GM21576 (cell line): ENCODE data around the gene TRABD2B.

ENCODE experiments used
- ATAC-seq: cut with Tn5 transposase; IDR thresholded peaks from one replicate; pipeline ENCODE4 v1.9.1; 2021; ENCODE audit warnings: mild to moderate bottlenecking, moderate library complexity; ENCODE audit not compliant: unreplicated experiment

Gene TRABD2B

DNA sequence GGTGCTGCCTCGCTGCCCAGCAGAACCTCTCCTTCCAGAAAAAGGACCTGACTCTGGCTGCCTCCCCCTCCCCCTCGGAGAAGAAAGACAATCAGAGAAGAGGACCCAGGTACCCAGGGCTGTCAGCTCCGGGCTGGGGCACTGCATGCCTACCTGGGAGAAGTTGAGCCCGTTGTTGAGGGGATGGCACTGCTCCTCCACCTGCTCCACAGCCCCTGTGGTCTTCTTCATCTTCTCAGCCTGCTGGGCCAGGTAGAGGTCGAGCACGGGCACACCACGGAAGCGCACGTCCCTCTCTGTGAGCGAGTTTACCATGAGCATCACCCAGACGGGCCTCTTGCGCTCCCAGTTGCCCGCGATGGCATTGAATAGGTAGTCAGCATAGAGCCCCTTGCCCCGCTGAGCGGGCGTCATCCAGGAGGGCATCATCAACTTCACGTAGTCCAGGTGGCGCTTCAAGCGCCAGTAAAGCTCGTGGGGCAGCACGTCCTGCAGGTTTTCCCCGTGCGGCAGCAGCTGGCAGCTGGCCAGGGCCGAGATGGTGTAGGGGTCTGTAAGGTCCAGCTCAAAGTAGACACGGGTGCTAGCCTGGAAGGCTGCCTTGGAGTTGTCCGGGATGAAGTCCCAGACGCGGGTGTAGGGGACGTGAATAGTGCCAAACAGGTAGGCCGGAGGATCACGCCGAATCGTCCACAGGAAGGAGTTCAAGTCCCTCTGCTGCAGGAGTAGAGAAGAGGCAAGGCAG is 3.1 kb downstream of the TRABD2B start:
- ATAC-seq: no peak

DNA sequence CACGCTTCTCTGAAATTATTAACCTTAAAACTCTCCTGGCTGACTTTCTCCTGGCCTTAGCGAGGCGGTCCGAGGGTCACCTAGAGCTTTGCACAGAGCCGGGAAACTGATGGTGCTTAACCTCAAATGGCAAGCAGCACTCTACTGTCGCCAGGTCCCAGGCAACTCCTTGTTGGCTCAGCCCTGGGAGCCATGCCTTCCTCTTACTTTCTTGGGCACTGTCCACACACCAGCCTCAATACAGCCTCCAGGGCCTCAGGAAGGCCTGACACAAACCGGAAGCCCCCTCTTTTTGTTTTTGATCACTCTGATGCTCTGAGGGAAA is 3.8 kb downstream of the TRABD2B start:
- ATAC-seq: no peak

DNA sequence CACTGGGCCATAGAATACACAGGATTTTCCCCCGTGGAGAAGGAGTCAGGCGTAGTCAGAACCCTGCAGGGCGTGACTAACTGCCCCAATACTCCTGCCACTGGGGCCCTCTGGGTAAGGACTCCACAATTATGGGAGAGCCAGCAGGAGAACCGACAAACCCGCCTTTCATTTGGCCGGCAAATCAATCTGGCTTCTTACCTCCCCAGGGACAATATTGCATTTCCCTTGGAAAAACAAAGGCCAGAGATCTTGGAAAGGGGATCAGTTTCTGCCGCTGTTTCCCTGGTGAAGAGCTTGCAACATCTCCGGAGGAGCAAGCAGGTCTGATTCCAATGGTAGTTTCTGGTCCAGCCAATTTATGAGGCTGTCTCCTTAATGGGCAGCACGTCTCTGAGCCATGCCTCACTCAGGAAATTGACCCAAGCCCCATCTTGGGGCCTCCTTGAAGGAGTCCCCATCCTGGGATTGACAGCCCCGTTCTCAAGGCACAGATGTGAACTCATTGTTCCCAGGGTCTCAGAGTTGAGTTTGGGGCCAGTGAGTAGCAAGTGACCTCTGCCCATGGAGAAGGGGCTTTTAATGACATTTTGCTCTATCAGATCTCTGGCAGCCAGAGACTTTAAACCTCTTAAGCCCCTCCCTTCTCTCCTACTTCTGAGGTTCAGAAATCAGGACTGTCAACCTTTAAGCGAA is 4.3 kb downstream of the TRABD2B start:
- ATAC-seq: no peak

DNA sequence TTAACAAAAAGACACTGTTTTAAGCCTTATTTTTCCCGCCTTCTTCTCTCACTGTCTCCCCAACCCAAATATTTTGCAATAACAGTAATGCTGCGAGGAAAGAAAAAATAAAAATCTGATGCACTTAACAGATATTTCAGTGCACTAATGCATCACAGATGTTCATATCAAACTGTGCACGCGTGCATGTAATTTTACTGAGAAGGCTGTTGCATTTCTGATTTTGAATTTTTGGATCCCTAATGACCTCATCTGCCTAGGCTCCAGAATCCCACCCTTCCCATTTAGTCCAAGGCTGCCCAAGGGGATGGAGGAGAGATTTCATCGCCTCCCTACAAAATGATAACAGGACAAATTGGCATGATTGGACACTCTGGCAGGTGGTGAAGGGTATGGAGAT is 5.5 kb downstream of the TRABD2B start:
- no peak for ATAC-seq

DNA sequence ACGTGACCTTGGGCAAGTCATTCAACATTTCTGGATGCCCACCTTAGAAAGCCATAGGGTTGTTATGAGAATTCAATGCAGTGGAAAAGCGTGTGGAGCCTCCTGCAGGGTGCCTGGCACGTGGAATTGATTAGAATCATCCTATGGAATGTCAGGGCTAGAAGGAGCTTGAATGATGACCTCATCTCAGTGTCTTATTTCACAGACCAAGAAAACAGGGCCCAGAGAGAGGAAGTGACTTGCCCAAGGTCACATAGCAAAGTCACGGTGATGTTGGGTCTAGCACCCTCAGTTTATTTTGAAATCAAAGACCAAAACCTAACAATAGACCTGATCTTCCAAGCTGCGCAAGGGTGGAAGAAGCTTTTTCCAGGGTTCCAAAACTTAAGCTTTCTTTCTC is 6.0 kb downstream of the TRABD2B start:
- ATAC-seq: no peak

DNA sequence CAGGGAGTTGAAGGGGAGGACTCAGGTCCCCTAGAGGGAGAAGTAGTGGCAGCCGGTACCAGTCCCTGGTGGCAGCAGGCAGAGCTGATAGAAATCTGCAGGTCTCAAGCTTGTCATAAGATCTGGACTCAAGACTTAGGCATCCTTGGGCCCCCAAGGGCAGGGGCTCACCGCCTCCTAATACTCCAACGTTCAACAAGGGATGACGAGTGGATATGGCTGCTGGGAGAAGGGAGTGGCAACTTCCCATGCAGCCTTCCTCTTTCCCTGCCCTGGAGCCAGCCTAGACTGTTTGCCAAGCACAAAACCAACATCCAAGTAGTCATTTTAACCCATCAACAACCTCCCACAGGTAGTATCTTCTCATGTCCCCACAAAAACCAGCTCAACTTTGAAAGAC is 6.9 kb downstream of the TRABD2B start:
- ATAC-seq: no peak

DNA sequence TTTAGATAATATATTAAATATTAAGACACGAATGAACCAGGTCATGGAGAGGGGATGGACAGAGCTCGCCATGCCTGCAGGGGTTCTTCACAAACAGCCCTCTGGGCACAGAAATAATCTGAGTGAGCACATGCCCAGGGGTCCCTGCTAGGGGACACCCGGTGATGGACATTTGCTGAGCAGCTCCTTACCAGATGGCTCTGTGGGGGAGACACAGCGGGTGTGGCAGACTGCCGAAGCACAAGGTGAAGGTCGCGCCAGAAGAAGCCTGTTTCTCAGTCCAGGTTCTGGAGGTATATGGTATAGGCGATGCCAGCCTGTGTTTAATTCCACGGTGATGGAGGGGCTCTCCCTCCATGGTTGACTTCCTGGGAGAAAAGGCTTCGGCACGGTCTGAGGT is 9.6 kb downstream of the TRABD2B start:
- ATAC-seq: no peak

DNA sequence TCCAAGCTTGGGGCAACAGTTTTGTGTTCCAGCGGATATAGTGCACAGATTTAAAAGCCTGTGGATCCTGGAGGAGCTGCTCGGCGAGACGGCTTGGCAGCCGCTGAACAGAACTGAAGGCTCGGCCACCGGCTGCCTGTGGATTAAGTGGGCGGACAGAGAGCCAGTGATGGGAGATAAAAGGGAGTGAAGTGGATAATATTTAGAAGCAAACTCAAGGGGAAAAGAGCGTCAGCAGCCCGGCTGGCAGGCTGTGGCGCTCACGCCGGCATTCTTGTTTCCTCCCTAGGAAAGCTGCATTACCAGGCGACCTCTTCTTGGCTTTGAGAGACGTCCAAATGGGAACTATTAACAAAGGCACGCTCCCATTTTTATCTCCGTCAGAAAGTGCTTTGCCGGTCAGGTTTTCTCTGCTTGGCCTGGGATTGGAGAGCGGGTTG is 10.4 kb downstream of the TRABD2B start:
- ATAC-seq: no peak

DNA sequence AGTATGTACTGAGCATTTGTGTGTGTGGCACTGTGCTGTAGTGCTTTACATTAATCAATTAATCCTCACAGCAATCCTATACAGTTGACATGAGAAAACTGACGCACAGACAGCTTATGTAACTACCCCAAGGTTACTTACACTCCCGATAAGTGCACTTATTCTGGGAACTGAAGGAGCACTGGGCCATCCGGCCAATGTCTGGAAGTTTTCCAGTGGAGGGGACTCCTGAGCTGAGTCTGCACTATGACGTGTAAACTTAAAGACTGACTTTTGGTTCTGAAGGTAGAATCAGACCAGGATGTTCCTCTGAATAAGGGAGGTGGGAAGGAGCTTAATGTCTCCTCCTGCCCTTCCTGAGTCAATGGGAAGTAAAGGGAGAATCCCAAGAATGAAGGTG is 12.2 kb downstream of the TRABD2B start:
- ATAC-seq: no peak

DNA sequence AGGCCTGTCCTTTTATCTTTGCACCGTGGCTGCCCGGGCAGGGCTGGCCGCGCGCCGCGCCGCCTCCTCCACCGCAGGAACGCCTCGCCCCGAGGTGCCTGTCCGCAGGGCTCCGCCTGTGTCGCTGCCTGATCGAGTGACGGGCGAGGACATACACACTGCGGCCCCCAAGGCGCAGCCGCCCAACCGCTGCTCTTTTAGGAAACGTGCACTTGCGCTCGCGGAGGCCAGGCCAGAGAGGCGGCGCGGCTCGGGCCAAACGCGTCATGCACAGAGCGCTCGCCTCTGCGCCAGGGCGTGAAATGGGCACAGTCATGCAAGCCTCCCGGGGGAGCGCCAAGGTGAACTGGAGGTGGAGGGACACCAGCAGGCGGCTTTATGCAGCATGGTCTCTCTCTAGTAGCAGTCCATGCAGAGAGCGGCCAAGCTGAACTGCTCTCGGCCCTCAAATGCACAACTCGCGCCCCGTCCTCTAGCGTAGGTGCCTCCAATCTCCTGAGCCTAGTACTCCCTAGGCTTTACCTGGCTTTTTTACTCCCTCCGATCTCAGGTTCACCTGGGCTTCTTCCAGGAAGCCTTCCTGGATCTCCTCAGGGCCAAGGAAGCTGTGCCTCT is 12.9 kb downstream of the TRABD2B start:
- ATAC-seq: no peak

DNA sequence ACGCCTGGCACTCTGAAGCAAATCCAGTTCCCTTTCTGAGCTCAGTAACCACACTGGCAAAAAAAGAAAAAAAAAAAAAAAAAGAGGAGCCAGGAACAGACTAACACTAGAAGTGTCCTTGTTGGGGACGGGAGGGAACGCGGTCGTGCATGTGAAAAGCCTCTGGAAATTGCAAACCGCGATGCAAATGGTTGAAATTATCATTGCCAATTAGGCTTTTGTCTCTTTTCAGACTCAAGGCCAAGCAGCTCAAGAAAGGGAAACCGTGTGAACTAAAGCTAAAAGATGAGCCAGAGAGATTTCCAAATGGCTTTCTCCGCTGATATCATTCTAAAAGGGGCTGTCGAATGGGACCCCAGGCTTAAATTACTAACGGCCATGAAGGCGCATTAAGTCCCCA is 13.5 kb downstream of the TRABD2B start:
- no peak for ATAC-seq

DNA sequence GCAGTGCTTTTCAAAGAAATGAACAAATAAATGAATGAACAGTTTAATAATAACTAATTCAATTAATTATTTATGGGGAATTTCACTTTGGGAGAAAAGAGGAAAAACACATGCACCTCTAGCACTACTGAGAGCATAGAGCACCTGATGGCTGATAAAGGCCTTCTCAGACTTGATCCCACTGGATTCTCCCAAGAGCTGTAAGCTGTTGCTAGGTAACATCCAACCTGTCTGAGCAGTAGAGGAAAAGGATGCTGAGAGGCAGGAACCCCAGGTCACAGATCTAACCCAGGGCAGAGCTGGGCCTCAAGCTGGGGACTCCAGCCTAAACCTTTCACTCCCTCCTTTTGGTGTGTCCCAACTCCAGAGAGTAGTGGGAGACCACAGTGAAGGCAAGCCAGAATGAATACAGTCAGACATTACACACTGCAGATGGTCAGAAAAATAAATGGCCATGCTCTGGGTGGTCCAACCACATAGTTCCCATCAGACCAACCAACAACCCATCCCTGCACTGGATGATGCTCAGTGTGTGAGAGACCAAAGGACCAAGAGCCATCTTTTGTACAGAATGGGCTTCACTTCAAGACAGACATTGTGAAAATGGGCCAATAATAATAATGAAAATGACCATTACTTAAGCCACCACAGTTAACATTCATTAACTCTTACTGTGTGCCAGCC is 15.4 kb downstream of the TRABD2B start:
- ATAC-seq: no peak

DNA sequence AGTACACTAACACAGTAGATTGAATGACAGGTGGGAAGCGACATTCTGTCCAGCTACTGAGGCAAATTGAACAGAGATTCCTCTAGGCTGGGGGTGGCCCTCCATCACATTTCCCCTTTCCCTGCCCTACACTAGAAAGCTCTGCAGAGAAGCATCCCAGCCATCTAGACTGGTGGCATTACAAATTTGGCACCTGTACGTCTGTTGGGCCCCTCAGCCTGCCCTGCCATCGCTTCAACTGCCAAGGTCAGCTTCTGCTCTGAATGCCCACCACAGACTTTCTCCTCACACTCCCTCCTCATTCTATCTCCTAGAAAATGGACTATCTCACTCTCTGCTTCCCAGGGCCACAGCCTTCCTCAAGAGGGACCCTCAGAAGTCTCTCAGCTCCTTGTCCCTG is 16.7 kb downstream of the TRABD2B start:
- ATAC-seq: no peak

DNA sequence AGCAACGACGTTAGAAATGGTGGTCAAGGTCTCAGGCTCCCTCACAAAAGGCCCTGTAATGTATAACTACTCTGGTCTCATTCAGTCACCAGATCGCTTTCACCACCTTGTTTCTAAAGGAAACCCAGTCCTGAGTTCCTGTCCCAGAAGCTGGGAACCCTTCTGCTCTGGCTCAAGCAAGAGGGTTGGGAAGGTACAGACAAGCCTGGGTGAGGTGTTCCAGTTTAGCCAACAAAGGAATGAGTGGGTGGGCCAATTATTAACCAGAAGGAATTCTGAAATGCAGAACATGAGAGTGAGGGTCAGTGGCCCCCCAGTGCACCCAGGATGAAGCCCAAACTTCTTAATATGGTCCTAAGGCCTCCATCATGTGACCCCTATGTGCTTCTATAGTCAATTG is 17.5 kb downstream of the TRABD2B start:
- no peak for ATAC-seq

DNA sequence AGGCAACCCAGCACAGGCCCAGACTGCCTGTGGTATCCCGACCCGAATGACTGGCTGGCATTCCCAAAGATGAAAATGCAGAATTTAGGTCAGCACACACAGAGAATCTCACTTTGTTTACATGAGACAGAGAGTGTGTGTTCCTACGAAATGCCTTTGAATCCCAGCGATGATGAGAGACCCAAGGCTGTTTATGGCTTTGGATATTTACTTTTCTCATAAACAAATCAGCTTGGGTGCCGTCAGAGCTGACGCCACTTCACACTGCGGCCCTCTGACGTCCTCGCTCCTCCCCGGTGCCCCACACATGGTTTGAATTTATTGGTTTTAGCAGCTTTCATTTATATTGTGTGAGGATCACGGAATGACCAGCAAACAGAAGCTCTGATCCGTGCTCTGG is 18.7 kb downstream of the TRABD2B start:
- ATAC-seq: no peak

DNA sequence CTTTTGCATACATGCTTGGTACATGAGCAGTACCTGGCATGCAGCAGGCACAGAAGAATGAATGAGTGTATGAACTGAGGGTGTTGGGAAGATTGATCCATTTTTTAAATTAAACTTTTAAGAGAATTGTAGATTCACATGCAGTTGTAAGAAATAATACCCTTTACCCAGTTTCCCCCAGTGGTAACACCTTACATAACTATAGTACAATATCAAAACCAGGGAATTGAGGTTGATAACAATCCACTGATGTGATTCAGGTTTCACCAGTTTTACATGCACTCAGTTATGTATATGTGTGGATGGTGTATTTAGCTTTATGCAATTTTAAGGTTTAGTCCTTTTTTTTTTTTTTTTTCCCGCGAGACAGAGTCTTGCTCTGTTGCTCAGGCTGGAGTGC is 20.5 kb downstream of the TRABD2B start:
- ATAC-seq: no peak

DNA sequence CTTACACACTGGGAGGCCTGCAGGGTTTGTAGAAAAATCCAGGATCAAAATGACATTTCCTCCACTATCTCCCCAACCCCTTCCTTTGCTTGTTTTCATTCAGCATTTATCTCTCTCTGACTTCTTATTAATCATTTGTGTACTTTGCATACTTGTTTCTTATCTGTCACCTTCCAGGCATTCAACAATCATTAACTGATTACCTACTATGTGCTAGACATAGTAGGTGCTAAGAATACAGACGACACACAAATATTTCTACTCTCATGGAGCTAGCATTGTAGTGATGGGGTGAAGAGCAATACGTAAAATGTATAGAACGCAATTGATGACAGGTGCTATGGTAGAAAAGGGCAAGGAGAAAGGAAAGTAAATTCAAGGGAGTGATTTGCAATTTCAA is 20.9 kb downstream of the TRABD2B start:
- ATAC-seq: no peak

DNA sequence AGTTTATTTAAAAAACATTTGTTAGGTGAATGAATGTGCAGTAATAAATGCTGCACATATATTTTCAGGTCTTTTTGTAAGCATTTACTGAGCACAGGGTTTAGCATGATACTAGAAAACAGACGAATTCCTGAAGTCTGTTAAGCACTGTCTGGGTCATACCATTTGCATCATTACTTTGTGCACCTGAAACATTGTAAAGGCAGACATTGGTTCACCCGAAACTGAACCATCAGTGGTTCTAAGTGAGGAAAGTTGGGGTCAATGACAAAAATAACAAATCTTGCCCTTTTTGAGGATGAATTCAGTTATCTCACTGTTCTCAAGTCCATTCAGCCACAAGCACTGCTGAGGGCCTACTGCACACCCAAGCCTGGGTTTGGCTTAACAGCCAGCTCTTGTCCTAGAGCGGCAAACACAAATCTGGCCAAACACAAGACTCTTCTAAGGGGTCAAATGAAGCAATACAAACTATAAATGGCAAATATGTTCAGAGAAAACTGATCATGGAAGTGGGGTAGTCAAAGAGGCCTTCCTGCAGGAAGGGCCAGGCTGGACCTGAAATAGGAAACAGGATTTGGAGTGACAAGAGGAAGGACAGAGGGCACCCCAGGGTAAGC is 21.8 kb downstream of the TRABD2B start:
- ATAC-seq: no peak

DNA sequence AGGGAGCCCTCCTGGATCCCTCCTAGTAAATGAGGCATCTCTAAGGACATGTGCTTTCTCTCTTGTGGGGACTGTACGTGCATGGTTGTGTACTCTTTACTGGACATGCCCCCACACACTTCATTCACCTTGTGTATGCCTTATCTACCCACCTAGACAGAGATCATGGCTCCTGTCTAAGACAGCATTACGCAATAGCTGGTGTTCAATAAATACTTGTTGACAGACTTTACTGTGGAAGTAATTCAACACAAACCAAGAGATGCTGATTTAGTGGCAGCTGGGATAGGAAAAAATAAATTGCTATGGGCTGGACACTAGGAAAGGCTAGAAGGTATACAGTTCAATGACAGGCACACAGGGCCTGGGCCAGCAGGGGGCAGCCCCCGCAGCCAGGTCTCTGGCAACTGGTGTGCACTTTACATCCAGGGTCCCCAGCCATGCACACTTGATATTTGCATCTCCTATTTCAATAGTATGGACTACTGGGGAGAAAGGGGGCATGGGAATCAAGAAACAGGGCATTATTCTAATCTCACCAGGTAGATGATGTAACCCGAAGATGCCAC is 24.2 kb downstream of the TRABD2B start:
- no peak for ATAC-seq

DNA sequence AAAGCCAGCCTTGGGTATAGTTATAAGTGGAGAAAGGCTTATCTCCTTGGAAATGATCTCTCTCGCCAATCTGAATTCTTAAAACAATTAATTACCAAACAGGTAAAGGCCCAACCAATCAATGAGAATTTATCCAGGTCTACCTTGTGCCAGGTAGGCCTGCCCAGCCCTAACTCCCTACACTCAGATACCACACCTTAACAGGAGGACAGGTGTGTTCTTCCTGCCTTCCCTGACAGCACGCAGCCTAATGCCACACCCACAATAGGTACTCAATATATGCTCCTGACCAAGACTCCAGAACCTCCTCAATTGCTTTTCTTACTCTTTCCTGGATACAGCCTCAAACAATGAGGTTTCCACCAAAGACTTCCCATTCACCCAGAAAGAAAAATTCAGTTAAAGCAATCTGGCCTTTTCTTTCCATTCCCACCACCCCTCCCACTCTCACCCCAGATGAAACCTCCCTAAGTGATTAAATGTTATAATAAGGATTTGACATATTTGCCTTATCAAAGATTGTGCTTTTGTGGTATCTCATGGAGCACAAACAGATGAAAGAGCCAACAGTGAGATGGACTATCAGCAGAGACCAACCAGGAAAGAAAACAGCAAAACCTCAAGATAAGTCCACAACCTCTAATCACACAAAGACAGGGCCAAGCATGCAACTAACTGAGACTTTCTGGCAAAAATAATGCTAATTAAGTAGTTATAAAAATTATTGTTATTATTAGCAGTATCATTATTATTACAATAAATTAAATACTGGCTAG is 25.6 kb downstream of the TRABD2B start:
- ATAC-seq: no peak
